Activated CD8-positive, alpha-beta memory T cell treated with anti-CD3 and anti-CD28 coated beads for 4 hours (primary cell): Measurements from ENCODE around the gene CLUH.
"Not testable (repeated sequence)": the region's sequence is repeated elsewhere in the genome, so short reads cannot be mapped to it uniquely, and the experiment has no call there.

ENCODE experiments used
- DNase-seq, 2 donors: peaks; one replicate each; pipeline ENCODE4 v3.0.0-alpha.2; 2020; ENCODE audit warnings: low read depth in 2 of 2

Gene CLUH

GRCh38 chr17:2701996-2702741 is 9.4 kb downstream of the CLUH start:
- DNase-seq = no peak

GRCh38 chr17:2701161-2701995 is 10.2 kb downstream of the CLUH start:
- no peak for DNase-seq

- no peak for DNase-seq
Observed at GRCh38 chr17:2700491-2701141, 10.9 kb downstream of the CLUH start.

GRCh38 chr17:2700030-2700490 is 11.5 kb downstream of the CLUH start:
- DNase-seq = no peak

- not testable (repeated sequence) for DNase-seq
Observed at GRCh38 chr17:2699216-2699805, 12.3 kb downstream of the CLUH start.

- DNase-seq = no peak
Observed at GRCh38 chr17:2697611-2698162, 13.9 kb downstream of the CLUH start.

- DNase-seq = no peak
Observed at GRCh38 chr17:2695961-2696760, 15.4 kb downstream of the CLUH start.

- DNase-seq = no peak
Observed at GRCh38 chr17:2695243-2695960, 16.2 kb downstream of the CLUH start.

GRCh38 chr17:2694381-2695242 is 17.0 kb downstream of the CLUH start:
- DNase-seq = no peak

- no peak for DNase-seq
Observed at GRCh38 chr17:2693561-2694380, 17.8 kb downstream of the CLUH start.

- no peak for DNase-seq
Observed at GRCh38 chr17:2692781-2693135, 18.8 kb downstream of the CLUH start.

- DNase-seq = no peak
Observed at GRCh38 chr17:2691965-2692780, 19.4 kb downstream of the CLUH start.

- DNase-seq = no peak
Observed at GRCh38 chr17:2691069-2691871, 20.3 kb downstream of the CLUH start.

- no peak for DNase-seq
Observed at GRCh38 chr17:2690165-2691068, 21.1 kb downstream of the CLUH start.

GRCh38 chr17:2689411-2690164 is 22.0 kb downstream of the CLUH start:
- no peak for DNase-seq
